ENCODE results near the gene QRICH2. TPM values are rescaled to one million over a fixed set of nuclear protein-coding genes. Genes with fewer than 3 reads are reported as not detected.
A peak's percentile ranks its signal among the peaks of the same experiment; 100 is the strongest.

QRICH2 gene
- total and polyA plus RNA-seq, 8 donors = 0.81 to 9.2 (median 1.7) TPM

GRCh38 chr17:76264425-76264754, 43.7 kb downstream of the QRICH2 start:
- DNase-seq = no peak
- peak overlapping the region in 1 of 4 donors; percentile 1 for H3K4me3 ChIP-seq
- no peaks in the 10 kb centered on the region for H3K27me3 ChIP-seq
- no peaks in the 10 kb centered on the region for H3K9me3 ChIP-seq
- ATAC-seq = no peak
- H3K27ac ChIP-seq = peak overlapping the region; percentile 7 to 94 (median 90)
- intact Hi-C loops (cut with DNase I) = no loop called here
- TF ChIP-seq, protein P1, sequence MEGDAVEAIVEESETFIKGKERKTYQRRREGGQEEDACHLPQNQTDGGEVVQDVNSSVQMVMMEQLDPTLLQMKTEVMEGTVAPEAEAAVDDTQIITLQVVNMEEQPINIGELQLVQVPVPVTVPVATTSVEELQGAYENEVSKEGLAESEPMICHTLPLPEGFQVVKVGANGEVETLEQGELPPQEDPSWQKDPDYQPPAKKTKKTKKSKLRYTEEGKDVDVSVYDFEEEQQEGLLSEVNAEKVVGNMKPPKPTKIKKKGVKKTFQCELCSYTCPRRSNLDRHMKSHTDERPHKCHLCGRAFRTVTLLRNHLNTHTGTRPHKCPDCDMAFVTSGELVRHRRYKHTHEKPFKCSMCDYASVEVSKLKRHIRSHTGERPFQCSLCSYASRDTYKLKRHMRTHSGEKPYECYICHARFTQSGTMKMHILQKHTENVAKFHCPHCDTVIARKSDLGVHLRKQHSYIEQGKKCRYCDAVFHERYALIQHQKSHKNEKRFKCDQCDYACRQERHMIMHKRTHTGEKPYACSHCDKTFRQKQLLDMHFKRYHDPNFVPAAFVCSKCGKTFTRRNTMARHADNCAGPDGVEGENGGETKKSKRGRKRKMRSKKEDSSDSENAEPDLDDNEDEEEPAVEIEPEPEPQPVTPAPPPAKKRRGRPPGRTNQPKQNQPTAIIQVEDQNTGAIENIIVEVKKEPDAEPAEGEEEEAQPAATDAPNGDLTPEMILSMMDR (IDR thresholded peaks at IDR 0.05) = no peak
- 36 to 37% methylated on average over 9 of the region's 9 CpGs for WGBS, 2 donors
- no peaks in the 10 kb centered on the region for H3K36me3 ChIP-seq
- no peak for FAIRE-seq
- peaks cover 52 to 73% (median 55%) of the 10 kb centered on the region in 3 donors for H3K4me1 ChIP-seq

- WGBS, 2 donors = 93% methylated on average over 5 of the region's 5 CpGs
- FAIRE-seq = no peak
- Histone ChIP-seq H3K36me3 (no peaks in the 10 kb centered on the region), H3K9me3 (no peaks in the 10 kb centered on the region), H3K4me3 (peak overlapping the region in 1 of 4 donors; percentile 1), H3K27me3 (no peaks in the 10 kb centered on the region), H3K4me1 (peaks cover 50 to 70% (median 52%) of the 10 kb centered on the region in 3 donors), H3K27ac (peak overlapping the region; percentile 82 to 94 (median 90))
- DNase-seq = no peak
- no peak for ATAC-seq
- TF ChIP-seq, protein P1 (IDR thresholded peaks at IDR 0.05) = no peak
- intact Hi-C loops (cut with DNase I) = no loop called here
These were observed 44.2 kb downstream of the QRICH2 start for GRCh38 chr17:76263896-76264295.

GRCh38 chr17:76262732-76263344, 45.2 kb downstream of the QRICH2 start:
- H3K4me1 ChIP-seq = peaks cover 44 to 59% (median 46%) of the 10 kb centered on the region in 3 donors
- 9 to 11% methylated on average over 9 of the region's 9 CpGs for WGBS, 2 donors
- H3K4me3 ChIP-seq = peak overlapping the region in 2 of 4 donors; percentile 1 to 2
- intact Hi-C loops (cut with DNase I) = no loop called here
- no peaks in the 10 kb centered on the region for H3K27me3 ChIP-seq
- DNase-seq = peak; percentile 69 to 81 (median 76)
- H3K9me3 ChIP-seq = no peaks in the 10 kb centered on the region
- peak; percentile 29 to 50 (median 43) for ATAC-seq
- H3K27ac ChIP-seq = peak overlapping the region; percentile 82 to 94 (median 90)
- TF ChIP-seq, protein P1 (IDR thresholded peaks at IDR 0.05) = no peak
- no peak for FAIRE-seq
- H3K36me3 ChIP-seq = no peaks in the 10 kb centered on the region

- no peak for ATAC-seq
- WGBS, 2 donors = 86 to 87% methylated on average over 22 to 23 of the region's 23 CpGs
- no peak overlapping the region for H3K4me3 ChIP-seq
- H3K9me3 ChIP-seq = no peaks in the 10 kb centered on the region
- TF ChIP-seq, protein P1 (IDR thresholded peaks at IDR 0.05) = no peak
- peaks cover 32 to 47% (median 38%) of the 10 kb centered on the region in 3 donors for H3K4me1 ChIP-seq
- no peaks in the 10 kb centered on the region for H3K36me3 ChIP-seq
- no peaks in the 10 kb centered on the region for H3K27me3 ChIP-seq
- no peak for FAIRE-seq
- H3K27ac ChIP-seq = peak overlapping the region; percentile 82 to 94 (median 90)
- intact Hi-C loops (cut with DNase I) = no loop called here
- DNase-seq = no peak
These were observed 46.5 kb downstream of the QRICH2 start for GRCh38 chr17:76261421-76262215.

All from pancreas (tissue), 10 donors.